IPS-18c (cell line): ENCODE data around the gene SEMA3F.

Source experiments
- H3K4me3 ChIP-seq: 2 replicates; pipeline ENCODE4 v1.7.0; 2013; ENCODE audit warnings: low read depth, mild to moderate bottlenecking, low read length, moderate library complexity; ENCODE audit not compliant: insufficient read depth
- H3K9me3 ChIP-seq: one replicate; pipeline ENCODE4 v1.6.1; 2013; ENCODE audit warnings: mild to moderate bottlenecking, low read length, moderate library complexity; ENCODE audit not compliant: control insufficient read depth, insufficient read depth

Gene SEMA3F

GRCh38 chr3:50163572-50164455 lies 8.7 kb downstream of the SEMA3F start:
- H3K9me3 ChIP-seq: no peaks in the 10 kb centered on the region
- no peak overlapping the region for H3K4me3 ChIP-seq

GRCh38 chr3:50164481-50164880 lies 9.4 kb downstream of the SEMA3F start:
- no peaks in the 10 kb centered on the region for H3K9me3 ChIP-seq
- H3K4me3 ChIP-seq: no peak overlapping the region

GRCh38 chr3:50164984-50165909 lies 10.1 kb downstream of the SEMA3F start:
- H3K9me3 ChIP-seq: no peaks in the 10 kb centered on the region
- no peak overlapping the region for H3K4me3 ChIP-seq

GRCh38 chr3:50165910-50166538 lies 10.9 kb downstream of the SEMA3F start:
- Histone ChIP-seq H3K9me3 (no peaks in the 10 kb centered on the region), H3K4me3 (no peak overlapping the region)

GRCh38 chr3:50166620-50167019 lies 11.5 kb downstream of the SEMA3F start:
- H3K9me3 ChIP-seq: no peaks in the 10 kb centered on the region
- H3K4me3 ChIP-seq: no peak overlapping the region

GRCh38 chr3:50167069-50167840 lies 12.1 kb downstream of the SEMA3F start:
- Histone ChIP-seq H3K4me3 (no peak overlapping the region), H3K9me3 (no peaks in the 10 kb centered on the region)

- no peak overlapping the region for H3K4me3 ChIP-seq
These were observed 12.7 kb downstream of the SEMA3F start for GRCh38 chr3:50167841-50168209.

GRCh38 chr3:50168388-50168787 lies 13.3 kb downstream of the SEMA3F start:
- H3K9me3 ChIP-seq: no peaks in the 10 kb centered on the region

More at GRCh38 chr3:50167841-50168209, 12.7 kb downstream of the SEMA3F start:
- H3K9me3 ChIP-seq: no peaks in the 10 kb centered on the region

GRCh38 chr3:50168791-50169190 lies 13.7 kb downstream of the SEMA3F start:
- no peak overlapping the region for H3K4me3 ChIP-seq
- peaks cover 2% of the 10 kb centered on the region for H3K9me3 ChIP-seq

More at GRCh38 chr3:50168388-50168787, 13.3 kb downstream of the SEMA3F start:
- no peak overlapping the region for H3K4me3 ChIP-seq

GRCh38 chr3:50169232-50169832 lies 14.2 kb downstream of the SEMA3F start:
- Histone ChIP-seq H3K4me3 (no peak overlapping the region), H3K9me3 (peaks cover 2% of the 10 kb centered on the region)

GRCh38 chr3:50169858-50170257 lies 14.7 kb downstream of the SEMA3F start:
- H3K9me3 ChIP-seq: peaks cover 2% of the 10 kb centered on the region
- H3K4me3 ChIP-seq: no peak overlapping the region

- Histone ChIP-seq H3K9me3 (peaks cover 2% of the 10 kb centered on the region), H3K4me3 (no peak overlapping the region)
These were observed 15.6 kb downstream of the SEMA3F start for GRCh38 chr3:50170689-50171088.

GRCh38 chr3:50171540-50172301 lies 16.6 kb downstream of the SEMA3F start:
- peaks cover 2% of the 10 kb centered on the region for H3K9me3 ChIP-seq
- no peak overlapping the region for H3K4me3 ChIP-seq

- H3K4me3 ChIP-seq: no peak overlapping the region
- H3K9me3 ChIP-seq: peaks cover 2% of the 10 kb centered on the region
These were observed 17.6 kb downstream of the SEMA3F start for GRCh38 chr3:50172626-50173220.

GRCh38 chr3:50173685-50174516 lies 18.8 kb downstream of the SEMA3F start:
- Histone ChIP-seq H3K4me3 (no peak overlapping the region), H3K9me3 (peaks cover 2% of the 10 kb centered on the region)
